Pancreas (tissue), 10 donors: Measurements from ENCODE around the gene OGT. TPM values are rescaled to one million over a fixed set of nuclear protein-coding genes. Genes with fewer than 3 reads are reported as not detected.
A peak's percentile ranks its signal among the peaks of the same experiment; 100 is the strongest.
"Not testable (repeated sequence)": the region's sequence is repeated elsewhere in the genome, so short reads cannot be mapped to it uniquely, and the experiment has no call there.

Experiments used
- ATAC-seq, 4 donors: fragments of 200-7000 bp; cut with Tn5 transposase; one replicate each; pipeline versions ENCODE4 v1.8.0 to v1.9.1; 2020; ENCODE audit warnings: mild to moderate bottlenecking in 4 of 4, moderate library complexity in 4 of 4
- DNase-seq, 6 donors: peaks; one replicate each; pipeline ENCODE4 v3.0.0-alpha.2; 2020
- FAIRE-seq: peaks from 2 replicates; lab custom pipeline; 2012; peaks lifted over from hg19 to GRCh38; lab: Jason Lieb, UNC
- H3K27ac ChIP-seq, 4 donors: fragments of 200-600 bp; sonication (generic); 1 replicate in 3 of 4; 2 replicates in 1 of 4; pipeline versions ENCODE4 v1.5.0 to v1.8.0; 2020
- H3K27me3 ChIP-seq, 4 donors: fragments of 200-600 bp; one replicate each; pipeline ENCODE4 v1.8.0; 2021
- H3K36me3 ChIP-seq, 3 donors: fragments of 200-600 bp; sonication (generic) in 1 of 3; one replicate each; pipeline versions ENCODE4 v1.5.0 to v1.8.0; 2020 to 2021
- H3K4me1 ChIP-seq, 3 donors: fragments of 200-600 bp; one replicate each; pipeline ENCODE4 v1.8.0; 2021
- H3K4me3 ChIP-seq, 4 donors: fragments of 200-600 bp; sonication (generic) in 2 of 4; one replicate each; pipeline versions ENCODE4 v1.5.0 to v1.8.0; 2020 to 2021
- H3K9me3 ChIP-seq, 4 donors: fragments of 200-600 bp; one replicate each; pipeline ENCODE4 v1.8.0; 2021
- WGBS, 2 donors: extraction: QIAGEN DNeasy Blood & Tissue Kit; methylation state at CpG; one replicate each; pipeline ENCODE4 v1.1.7; 2013; 5-methylcytosine and 5-hydroxymethylcytosine counted together
- intact Hi-C, 3 donors: fragments of 100-400 bp; cut with DNase I; formaldehyde crosslinking; loops; one replicate each; pipeline versions ENCODE4 v1.11.1 to v1.14.2; 2022
- polyA plus RNA-seq, 2 donors: library from polyadenylated mRNA; stranded (reverse); fragments of 200-250 nt; gene quantifications; one replicate each; pipeline ENCODE4 v1.2.3, GENCODE V29; 2013
- total RNA-seq, 6 donors: library from RNA; stranded (reverse); fragmentation: NEBNext Ultra II Directional in 4 of 6; extraction: Animal tissue kit (Norgen Biotek cat#: 25700) in 4 of 6; gene quantifications; one replicate each; pipeline versions ENCODE4 v1.2.1 to v1.2.4, GENCODE V29; 2021 to 2023
- TF ChIP-seq, protein P1 (sequence below), 4 donors: fragments of 200-600 bp; sonication (generic) in 3 of 4; IDR thresholded peaks; one replicate each; pipeline versions ENCODE4 v1.5.0 to v1.8.0; 2021; ENCODE audit warnings: antibody characterized with exemption in 4 of 4
- donor health status: healthy with polysubstance abuse.
- donor health status: DM: no; HTN: no; CAD: no; lungs with moderate emphysema.
- donor health status: DM: no; HTN: no; CAD: no.
- donor health status: control.
- donor health status: control.
- donor health status: Bipolar disorder and iron deficiency.
- donor health status: DM: yes; HTN: yes; CAD: no.
- donor health status: DM: no; HTN: no; CAD: no.
- donor health status: DM: no; HTN: no; CAD: no.
- donor health status: DM: yes; HTN: yes; CAD: no.

The OGT gene
- total and polyA plus RNA-seq, 8 donors, result 47.8 to 118 (median 74.5) TPM

DNA sequence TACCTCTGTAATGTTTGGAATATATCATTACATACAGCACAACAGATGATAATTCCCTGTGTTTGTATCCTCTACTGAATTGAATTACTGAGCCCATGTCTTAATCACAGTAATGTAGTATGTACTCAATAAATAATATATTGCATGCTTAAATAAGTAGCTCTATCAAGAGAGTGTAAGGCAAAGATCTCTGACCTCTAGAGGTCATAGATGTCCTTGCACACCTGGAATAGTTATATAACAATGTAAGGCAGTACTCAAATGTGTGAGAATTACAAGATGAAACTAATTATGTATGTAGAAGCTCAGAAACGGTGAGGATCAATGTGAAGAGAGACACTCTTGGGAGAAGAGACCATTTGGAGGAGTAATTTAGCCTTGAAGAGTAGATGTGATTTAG is 31.0 kb downstream of the OGT start:
- FAIRE-seq, result peak; percentile 59
- no peak for ATAC-seq
- no peaks in the 10 kb centered on the region for H3K4me1 ChIP-seq
- H3K27me3 ChIP-seq, result peaks cover 0 to 7% (median 0%) of the 10 kb centered on the region in 4 donors
- TF ChIP-seq, protein P1, sequence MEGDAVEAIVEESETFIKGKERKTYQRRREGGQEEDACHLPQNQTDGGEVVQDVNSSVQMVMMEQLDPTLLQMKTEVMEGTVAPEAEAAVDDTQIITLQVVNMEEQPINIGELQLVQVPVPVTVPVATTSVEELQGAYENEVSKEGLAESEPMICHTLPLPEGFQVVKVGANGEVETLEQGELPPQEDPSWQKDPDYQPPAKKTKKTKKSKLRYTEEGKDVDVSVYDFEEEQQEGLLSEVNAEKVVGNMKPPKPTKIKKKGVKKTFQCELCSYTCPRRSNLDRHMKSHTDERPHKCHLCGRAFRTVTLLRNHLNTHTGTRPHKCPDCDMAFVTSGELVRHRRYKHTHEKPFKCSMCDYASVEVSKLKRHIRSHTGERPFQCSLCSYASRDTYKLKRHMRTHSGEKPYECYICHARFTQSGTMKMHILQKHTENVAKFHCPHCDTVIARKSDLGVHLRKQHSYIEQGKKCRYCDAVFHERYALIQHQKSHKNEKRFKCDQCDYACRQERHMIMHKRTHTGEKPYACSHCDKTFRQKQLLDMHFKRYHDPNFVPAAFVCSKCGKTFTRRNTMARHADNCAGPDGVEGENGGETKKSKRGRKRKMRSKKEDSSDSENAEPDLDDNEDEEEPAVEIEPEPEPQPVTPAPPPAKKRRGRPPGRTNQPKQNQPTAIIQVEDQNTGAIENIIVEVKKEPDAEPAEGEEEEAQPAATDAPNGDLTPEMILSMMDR (IDR thresholded peaks at IDR 0.05), result no peak
- peaks cover 0 to 55% (median 7%) of the 10 kb centered on the region in 3 donors for H3K36me3 ChIP-seq
- H3K9me3 ChIP-seq, result no peaks in the 10 kb centered on the region
- 56 to 59% methylated on average over 1 of the region's 1 CpG for WGBS, 2 donors
- H3K4me3 ChIP-seq, result no peak overlapping the region
- intact Hi-C loops, result loop anchor here in 1 of 3 donors (10.0 kb wide), 1 partner anchor 159 kb away; no protein-coding TSS in a partner anchor
- no peak for DNase-seq
- no peak overlapping the region for H3K27ac ChIP-seq

DNA sequence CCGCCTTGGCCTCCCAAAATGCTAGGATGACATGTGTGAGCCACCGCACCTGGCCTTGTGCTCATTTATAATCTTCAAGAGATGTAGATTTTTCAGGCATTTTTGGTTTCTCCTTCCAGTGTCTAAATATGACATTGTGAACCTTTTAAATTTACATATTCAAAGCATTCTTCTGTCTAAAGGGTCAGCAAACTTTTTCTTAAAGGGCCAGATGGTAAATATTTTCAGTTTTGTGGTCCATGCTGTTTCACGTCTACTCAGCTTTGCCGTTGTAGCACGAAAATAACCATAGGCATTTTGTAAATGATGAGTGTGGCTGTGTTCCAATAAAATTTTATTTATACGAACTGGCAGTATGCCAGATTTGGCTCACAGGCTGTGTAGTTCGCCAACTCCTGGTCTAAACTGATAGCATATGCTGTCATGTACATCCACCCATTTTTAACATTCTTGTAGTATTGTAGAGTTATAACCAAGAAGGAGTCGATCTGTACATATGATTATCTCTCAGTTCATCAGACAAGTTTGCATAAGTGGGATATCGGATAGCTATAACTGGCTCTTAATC is 32.7 kb downstream of the OGT start:
- ATAC-seq (no peak), FAIRE-seq (no peak), DNase-seq (no peak)
- Histone ChIP-seq H3K36me3 (peaks cover 0 to 57% (median 7%) of the 10 kb centered on the region in 3 donors), H3K4me3 (no peak overlapping the region), H3K27me3 (peaks cover 0 to 7% (median 0%) of the 10 kb centered on the region in 4 donors), H3K4me1 (no peaks in the 10 kb centered on the region), H3K27ac (no peak overlapping the region), H3K9me3 (no peaks in the 10 kb centered on the region)
- TF ChIP-seq, protein P1 (IDR thresholded peaks at IDR 0.05), result no peak
- intact Hi-C loops, result loop anchor here in 1 of 3 donors (10.0 kb wide), 1 partner anchor 161 kb away; no protein-coding TSS in a partner anchor
- 65% methylated on average over 9 of the region's 9 CpGs for WGBS, 2 donors

DNA sequence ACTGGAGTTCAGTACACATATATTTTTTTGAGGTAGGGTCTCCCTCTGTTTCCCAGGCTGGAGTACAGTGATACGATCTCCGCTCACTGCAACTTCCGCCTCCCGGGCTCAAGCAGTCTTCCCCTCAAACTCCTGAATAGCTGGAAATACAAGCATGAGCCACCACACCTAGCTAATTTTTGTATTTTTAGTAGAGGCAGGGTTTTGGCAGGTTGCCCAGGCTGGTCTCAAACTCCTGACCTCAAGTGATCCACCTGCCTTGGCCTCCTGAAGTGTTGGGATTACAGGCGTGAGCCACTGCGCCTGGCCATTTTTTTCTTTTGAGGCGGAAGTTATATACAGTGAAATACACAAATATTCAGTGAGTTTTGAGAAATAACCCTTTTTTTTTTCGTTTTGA is 38.5 kb downstream of the OGT start:
- peaks cover 2 to 37% (median 11%) of the 10 kb centered on the region in 3 donors for H3K36me3 ChIP-seq
- H3K4me3 ChIP-seq, H3K4me1 ChIP-seq, H3K9me3 ChIP-seq, H3K27ac ChIP-seq, DNase-seq, H3K27me3 ChIP-seq, intact Hi-C loops, FAIRE-seq, ATAC-seq: not testable (repeated sequence)
- WGBS, 2 donors, result 84 to 96% methylated on average over 8 of the region's 8 CpGs

DNA sequence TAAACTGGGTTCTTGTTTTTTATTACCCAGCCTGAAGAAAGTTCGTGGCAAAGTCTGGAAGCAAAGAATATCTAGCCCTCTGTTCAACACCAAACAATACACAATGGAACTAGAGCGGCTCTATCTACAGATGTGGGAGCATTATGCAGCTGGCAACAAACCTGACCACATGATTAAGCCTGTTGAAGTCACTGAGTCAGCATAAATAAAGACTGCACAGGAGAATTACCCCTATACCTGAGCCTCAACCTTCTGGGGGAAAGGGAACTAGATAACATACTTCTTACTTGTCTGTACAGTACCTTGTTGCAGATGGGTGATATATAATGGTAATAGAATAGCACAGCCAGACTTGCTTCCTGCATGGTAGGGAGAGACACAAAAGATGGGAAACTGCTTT is 40.7 kb downstream of the OGT start:
- intact Hi-C loops, result no loop called here
- no peaks in the 10 kb centered on the region for H3K4me1 ChIP-seq
- TF ChIP-seq, protein P1 (IDR thresholded peaks at IDR 0.05), result no peak
- DNase-seq, result no peak
- no peak overlapping the region for H3K4me3 ChIP-seq
- no peaks in the 10 kb centered on the region for H3K9me3 ChIP-seq
- H3K36me3 ChIP-seq, result peaks cover 2 to 25% (median 11%) of the 10 kb centered on the region in 3 donors
- no peak for ATAC-seq
- H3K27me3 ChIP-seq, result no peaks in the 10 kb centered on the region
- WGBS, 2 donors, result 55 to 78% methylated on average over 2 of the region's 2 CpGs
- no peak overlapping the region for H3K27ac ChIP-seq
- FAIRE-seq, result no peak

DNA sequence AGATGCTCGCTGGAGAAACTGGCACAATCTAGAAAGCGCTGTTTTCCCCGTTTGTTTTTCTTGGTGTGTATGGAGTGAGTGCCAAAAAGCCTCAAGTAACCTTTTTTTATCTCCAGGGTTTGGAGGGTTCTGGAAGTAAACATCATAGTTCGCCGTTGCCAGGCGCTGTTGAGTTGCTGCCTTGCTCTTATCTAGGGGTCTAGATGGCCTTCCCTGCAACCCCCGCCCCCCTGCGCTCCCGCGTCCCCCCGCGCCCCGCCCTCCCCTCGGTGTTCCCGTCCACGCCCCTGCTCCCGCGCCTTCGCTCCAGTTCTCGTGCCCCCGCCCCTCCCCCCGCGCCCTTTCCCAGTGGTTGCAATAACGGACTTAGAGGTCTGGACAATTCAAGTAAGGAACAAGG is 44.8 kb downstream of the OGT start:
- H3K4me3 ChIP-seq, result no peak overlapping the region
- intact Hi-C loops, result no loop called here
- no peaks in the 10 kb centered on the region for H3K9me3 ChIP-seq
- no peaks in the 10 kb centered on the region for H3K27me3 ChIP-seq
- DNase-seq (no peak), ATAC-seq (no peak), FAIRE-seq (no peak)
- H3K27ac ChIP-seq, result no peak overlapping the region
- WGBS, 2 donors, result 87 to 93% methylated on average over 24 of the region's 24 CpGs
- H3K4me1 ChIP-seq, result no peaks in the 10 kb centered on the region
- TF ChIP-seq, protein P1 (IDR thresholded peaks at IDR 0.05), result no peak
- H3K36me3 ChIP-seq, result peaks cover 2 to 15% (median 8%) of the 10 kb centered on the region in 3 donors
